ENCODE results near the gene PRDX5. TPM values are rescaled to one million over a fixed set of nuclear protein-coding genes. Genes with fewer than 3 reads are reported as not detected.

PRDX5 gene
- total and polyA plus RNA-seq, 9 of the 15 experiments (the other 6 are each of a cell fraction or from before 2014, with no cell fraction given) = 40.8 to 327 (median 204) TPM

DNA sequence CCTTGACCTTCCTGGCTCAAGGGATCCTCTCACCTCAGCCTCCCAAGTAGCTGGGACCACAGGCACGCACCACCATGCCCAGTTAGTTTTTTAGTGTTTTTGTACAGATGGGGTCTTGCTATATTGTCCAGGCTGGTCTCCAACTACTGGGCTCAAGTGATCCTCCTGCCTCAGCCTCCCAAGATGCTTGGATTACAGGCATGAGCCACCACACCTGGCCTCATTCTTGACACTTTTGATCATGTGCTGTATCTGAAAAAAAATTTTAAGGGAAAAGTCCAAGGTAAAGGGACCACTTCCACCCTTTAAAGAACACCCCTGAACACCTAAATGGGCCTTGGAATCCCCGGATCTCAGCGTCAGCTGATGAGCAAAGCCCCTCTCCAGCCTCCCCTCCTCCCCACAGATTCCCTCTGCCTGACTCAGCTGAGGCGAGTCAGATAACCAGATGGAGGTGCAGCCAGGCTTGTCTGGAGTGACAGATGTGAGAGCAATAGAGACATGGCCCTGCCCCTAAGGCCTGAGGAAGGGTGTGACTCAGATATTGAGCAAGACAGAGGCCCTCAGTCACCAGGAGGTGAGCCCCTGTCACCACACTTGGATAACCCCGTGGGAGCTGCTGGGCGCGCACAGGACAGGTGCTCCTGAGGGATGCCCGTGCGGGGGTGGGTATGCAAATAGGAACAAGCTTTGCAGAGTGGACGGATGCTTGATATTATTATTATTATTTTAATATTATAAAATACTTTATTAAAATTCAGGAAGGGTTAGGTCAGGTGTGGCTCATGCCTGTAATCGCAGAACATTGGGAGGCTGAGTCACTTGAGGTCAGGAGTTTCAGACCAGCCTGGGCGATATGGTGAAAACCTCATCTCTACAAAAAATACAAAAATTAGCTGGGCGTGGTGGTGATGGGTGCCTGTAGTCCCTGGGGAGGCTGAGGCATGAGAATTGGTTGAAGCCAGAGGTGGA, 17.1 kb downstream of the PRDX5 start (continued):
- TF ChIP-seq, protein P1, sequence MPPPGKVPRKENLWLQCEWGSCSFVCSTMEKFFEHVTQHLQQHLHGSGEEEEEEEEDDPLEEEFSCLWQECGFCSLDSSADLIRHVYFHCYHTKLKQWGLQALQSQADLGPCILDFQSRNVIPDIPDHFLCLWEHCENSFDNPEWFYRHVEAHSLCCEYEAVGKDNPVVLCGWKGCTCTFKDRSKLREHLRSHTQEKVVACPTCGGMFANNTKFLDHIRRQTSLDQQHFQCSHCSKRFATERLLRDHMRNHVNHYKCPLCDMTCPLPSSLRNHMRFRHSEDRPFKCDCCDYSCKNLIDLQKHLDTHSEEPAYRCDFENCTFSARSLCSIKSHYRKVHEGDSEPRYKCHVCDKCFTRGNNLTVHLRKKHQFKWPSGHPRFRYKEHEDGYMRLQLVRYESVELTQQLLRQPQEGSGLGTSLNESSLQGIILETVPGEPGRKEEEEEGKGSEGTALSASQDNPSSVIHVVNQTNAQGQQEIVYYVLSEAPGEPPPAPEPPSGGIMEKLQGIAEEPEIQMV (tag; conservative IDR thresholded peaks at IDR 0.05; ENCODE audit: low read depth) = no peak
- TF ChIP-seq ADNP (tag; IDR thresholded peaks at IDR 0.05) = peak; percentile 93
- TF ChIP-seq NCOA4 (IDR thresholded peaks at IDR 0.05; ENCODE audit: partially characterized antibody) = no peak
- TF ChIP-seq SAP30 (IDR thresholded peaks at IDR 0.05; ENCODE audit: borderline replicate concordance, insufficient read depth, low read depth, low read length, poor library complexity, severe bottlenecking) = no peak
- TF ChIP-seq SMAD4 (CRISPR knock-in tag; conservative IDR thresholded peaks at IDR 0.05) = peak; percentile 98
- peak; percentile 61 to 68 for TF ChIP-seq NRF1 (conservative IDR thresholded peaks at IDR 0.05 in 1 of 2, IDR thresholded peaks at IDR 0.05 in 1 of 2)
- TF ChIP-seq ZNF57 (CRISPR knock-in tag; IDR thresholded peaks at IDR 0.05) = no peak
- TF ChIP-seq TEAD4 (IDR thresholded peaks at IDR 0.05; ENCODE audit: low read length) = peak; percentile 98
- no peak for TF ChIP-seq TEAD4 (CRISPR knock-in tag; IDR thresholded peaks at IDR 0.05; ENCODE audit: borderline replicate concordance)
- no peak; the same call in 1 of the 2 replicates for TF ChIP-seq MTA1 (IDR thresholded peaks at IDR 0.05; ENCODE audit: borderline replicate concordance)
- no peak for TF ChIP-seq POLR2B (IDR thresholded peaks at IDR 0.05; ENCODE audit: low read depth, partially characterized antibody)
- TF ChIP-seq CBX3 (IDR thresholded peaks at IDR 0.05; ENCODE audit: borderline replicate concordance in 1 of 2, low read length in 2 of 2) = peak in 1 of 2 experiments; percentile 82; a peak in 1 of 3 replicates
- peak; percentile 71 for TF ChIP-seq ZNF316 (IDR thresholded peaks at IDR 0.05)
- TF ChIP-seq PRMT5 (CRISPR knock-in tag; IDR thresholded peaks at IDR 0.05) = no peak
- peak; percentile 85 for TF ChIP-seq MTA3 (IDR thresholded peaks at IDR 0.05; ENCODE audit: borderline replicate concordance)
- TF ChIP-seq ZNF408 (CRISPR knock-in tag; IDR thresholded peaks at IDR 0.05; ENCODE audit: low read depth) = no peak
- no peak for TF ChIP-seq ZNF586 (CRISPR knock-in tag; conservative IDR thresholded peaks at IDR 0.05)
- TF ChIP-seq ZEB2 (IDR thresholded peaks at IDR 0.05) = peak; percentile 98
- peak; percentile 74 for TF ChIP-seq ELF4 (CRISPR knock-in tag; IDR thresholded peaks at IDR 0.05)
- no peak for TF ChIP-seq MED1 (CRISPR knock-in tag; IDR thresholded peaks at IDR 0.05; ENCODE audit: borderline replicate concordance)
- peak; percentile 78; the same call in 1 of the 2 replicates for TF ChIP-seq CBFB (CRISPR knock-in tag; IDR thresholded peaks at IDR 0.05)
- TF ChIP-seq, protein P2, sequence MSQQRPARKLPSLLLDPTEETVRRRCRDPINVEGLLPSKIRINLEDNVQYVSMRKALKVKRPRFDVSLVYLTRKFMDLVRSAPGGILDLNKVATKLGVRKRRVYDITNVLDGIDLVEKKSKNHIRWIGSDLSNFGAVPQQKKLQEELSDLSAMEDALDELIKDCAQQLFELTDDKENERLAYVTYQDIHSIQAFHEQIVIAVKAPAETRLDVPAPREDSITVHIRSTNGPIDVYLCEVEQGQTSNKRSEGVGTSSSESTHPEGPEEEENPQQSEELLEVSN (IDR thresholded peaks at IDR 0.05; ENCODE audit: borderline replicate concordance in 1 of 2, extremely low read depth in 1 of 2, insufficient read depth in 1 of 2, insufficient read length in 1 of 2, low read depth in 1 of 2, low read length in 1 of 2, poor library complexity in 1 of 2, severe bottlenecking in 1 of 2) = peak; percentile 45 to 62
- TF ChIP-seq, protein P3, sequence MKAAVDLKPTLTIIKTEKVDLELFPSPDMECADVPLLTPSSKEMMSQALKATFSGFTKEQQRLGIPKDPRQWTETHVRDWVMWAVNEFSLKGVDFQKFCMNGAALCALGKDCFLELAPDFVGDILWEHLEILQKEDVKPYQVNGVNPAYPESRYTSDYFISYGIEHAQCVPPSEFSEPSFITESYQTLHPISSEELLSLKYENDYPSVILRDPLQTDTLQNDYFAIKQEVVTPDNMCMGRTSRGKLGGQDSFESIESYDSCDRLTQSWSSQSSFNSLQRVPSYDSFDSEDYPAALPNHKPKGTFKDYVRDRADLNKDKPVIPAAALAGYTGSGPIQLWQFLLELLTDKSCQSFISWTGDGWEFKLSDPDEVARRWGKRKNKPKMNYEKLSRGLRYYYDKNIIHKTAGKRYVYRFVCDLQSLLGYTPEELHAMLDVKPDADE (conservative IDR thresholded peaks at IDR 0.05; ENCODE audit: control insufficient read depth, low read depth, low read length) = peak; percentile 84
- TF ChIP-seq CBX1 (IDR thresholded peaks at IDR 0.05; ENCODE audit: low read depth) = peak; percentile 77; the same call in 1 of the 2 replicates
- no peak for TF ChIP-seq CHCHD3 (CRISPR knock-in tag; IDR thresholded peaks at IDR 0.05)
